Measurements from ENCODE around the gene OR5K1.

GRCh38 chr3:98501863-98502576 is 39.0 kb downstream of the OR5K1 start:
- TF ChIP-seq EZH2 (IDR thresholded peaks at IDR 0.05) (no peak), POLR2AphosphoS5 (IDR thresholded peaks at IDR 0.05; ENCODE audit: borderline replicate concordance, low read depth, low read length) (no peak), FOXP2 (optimal IDR thresholded peaks at IDR 0.05; ENCODE audit: control extremely low read depth, extremely low read length, insufficient read depth) (no peak)

All from SK-N-MC (cell line).